D721Med (cell line): ENCODE results near the gene OXSR1.
"Not testable (repeated sequence)": the region's sequence is repeated elsewhere in the genome, so short reads cannot be mapped to it uniquely, and the experiment has no call there.

Experiments used
- DNase-seq: peaks from one replicate; pipeline ENCODE4 v3.0.0; 2011; ENCODE audit warnings: low spot score; ENCODE audit not compliant: insufficient read length
- FAIRE-seq: peaks from 2 replicates; lab custom pipeline; 2011; peaks lifted over from hg19 to GRCh38; lab: Jason Lieb, UNC
- TF ChIP-seq, protein P1 (sequence below): IDR thresholded peaks from 2 replicates; pipeline ENCODE4 v1.5.1; 2012; ENCODE audit warnings: mild to moderate bottlenecking, control low read depth; ENCODE audit not compliant: insufficient read depth; ENCODE audit errors: missing control alignments

The OXSR1 gene

GRCh38 chr3:38169027-38169317 lies 3.6 kb downstream of the OXSR1 start:
- TF ChIP-seq, protein P1, sequence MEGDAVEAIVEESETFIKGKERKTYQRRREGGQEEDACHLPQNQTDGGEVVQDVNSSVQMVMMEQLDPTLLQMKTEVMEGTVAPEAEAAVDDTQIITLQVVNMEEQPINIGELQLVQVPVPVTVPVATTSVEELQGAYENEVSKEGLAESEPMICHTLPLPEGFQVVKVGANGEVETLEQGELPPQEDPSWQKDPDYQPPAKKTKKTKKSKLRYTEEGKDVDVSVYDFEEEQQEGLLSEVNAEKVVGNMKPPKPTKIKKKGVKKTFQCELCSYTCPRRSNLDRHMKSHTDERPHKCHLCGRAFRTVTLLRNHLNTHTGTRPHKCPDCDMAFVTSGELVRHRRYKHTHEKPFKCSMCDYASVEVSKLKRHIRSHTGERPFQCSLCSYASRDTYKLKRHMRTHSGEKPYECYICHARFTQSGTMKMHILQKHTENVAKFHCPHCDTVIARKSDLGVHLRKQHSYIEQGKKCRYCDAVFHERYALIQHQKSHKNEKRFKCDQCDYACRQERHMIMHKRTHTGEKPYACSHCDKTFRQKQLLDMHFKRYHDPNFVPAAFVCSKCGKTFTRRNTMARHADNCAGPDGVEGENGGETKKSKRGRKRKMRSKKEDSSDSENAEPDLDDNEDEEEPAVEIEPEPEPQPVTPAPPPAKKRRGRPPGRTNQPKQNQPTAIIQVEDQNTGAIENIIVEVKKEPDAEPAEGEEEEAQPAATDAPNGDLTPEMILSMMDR = no peak
- FAIRE-seq = no peak
- DNase-seq = no peak

DNA sequence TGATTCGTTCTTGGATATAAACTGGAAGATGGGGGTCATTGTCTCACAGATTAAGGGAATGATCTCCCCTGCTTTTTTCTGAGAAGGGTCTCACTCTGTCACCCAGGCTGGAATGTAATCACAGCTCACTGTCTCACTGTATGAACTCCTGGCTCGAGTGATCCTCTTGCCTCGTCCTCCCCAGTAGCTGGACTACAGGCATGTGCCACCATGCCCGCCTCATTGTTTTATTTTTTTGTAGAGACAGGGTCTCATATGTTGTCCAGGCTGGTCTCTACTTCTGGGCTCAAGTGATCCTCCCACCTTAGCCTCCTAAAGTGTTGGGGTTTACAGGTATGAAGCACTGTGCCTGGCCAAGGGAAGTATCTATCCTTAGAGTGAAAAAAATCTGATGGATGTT lies 5.4 kb downstream of the OXSR1 start:
- DNase-seq = no peak
- FAIRE-seq = no peak
- TF ChIP-seq, protein P1 = no peak

DNA sequence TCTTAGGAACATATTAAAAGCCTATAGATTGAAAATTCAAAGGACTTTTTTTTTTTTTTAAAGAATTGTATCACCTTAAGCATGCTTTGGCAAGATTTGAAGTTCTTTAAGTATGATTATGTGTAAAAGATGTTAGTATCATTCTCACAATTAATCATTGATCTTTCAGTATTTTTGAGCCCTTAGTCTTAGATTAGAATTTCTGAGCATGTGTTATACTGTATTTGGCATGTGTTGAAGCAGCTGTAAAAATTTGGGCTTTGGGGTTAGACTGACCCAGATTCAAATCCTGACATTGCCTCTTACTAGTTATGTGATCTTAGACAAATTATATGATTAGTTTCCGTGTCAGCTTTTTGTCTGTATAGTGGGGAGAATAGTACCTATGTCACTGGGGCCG lies 6.3 kb downstream of the OXSR1 start:
- TF ChIP-seq, protein P1 = no peak
- DNase-seq = no peak
- no peak for FAIRE-seq

DNA sequence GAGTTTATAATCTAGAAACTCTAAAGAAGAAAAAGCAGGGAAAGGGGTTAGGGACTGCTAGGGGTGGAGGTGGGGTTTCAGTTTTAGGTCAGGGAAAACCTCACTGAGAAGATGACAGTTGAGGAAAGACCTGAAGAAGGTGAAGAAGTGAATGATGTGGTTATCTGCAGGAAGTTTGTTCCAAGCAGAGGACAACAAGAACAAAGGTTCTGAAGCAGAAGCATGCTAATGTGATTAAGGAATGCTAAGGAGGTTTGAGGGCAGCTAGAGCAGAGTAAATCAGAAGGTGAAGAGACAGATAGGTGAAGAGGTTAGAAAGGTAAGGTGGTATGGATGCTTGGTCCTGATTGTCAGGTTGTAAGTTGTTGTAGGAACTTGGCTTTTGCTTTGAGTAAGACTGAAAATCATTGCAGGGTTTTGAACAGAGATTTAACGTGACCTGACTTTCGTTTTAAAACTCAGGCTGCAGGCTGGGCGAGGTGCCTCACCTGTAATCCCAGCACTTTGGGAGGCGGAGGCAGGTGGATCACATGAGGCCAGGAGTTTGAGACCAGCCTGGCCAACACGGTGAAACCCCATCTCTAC lies 8.6 kb downstream of the OXSR1 start:
- TF ChIP-seq, protein P1 = no peak
- DNase-seq (no peak), FAIRE-seq (no peak)

DNA sequence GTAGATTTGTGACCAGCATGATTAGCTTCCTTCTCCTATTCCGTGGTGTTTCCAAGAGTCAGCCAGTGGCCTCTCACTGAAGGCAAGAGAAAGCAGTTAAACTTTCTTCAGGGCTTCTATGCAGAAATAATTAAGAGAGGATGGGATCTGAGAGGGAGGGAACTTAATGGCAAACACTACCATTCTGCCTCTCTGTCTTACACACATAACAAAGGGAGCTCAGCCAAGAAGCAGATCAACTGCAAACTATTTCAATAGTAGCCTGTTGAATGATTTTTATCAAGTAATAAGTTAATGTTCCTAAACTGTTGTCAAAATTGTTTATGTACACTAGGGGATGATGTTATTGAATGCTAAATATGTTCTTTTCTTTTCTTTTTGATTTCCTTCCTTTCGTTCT lies 11.8 kb downstream of the OXSR1 start:
- no peak for DNase-seq
- TF ChIP-seq, protein P1 = no peak
- FAIRE-seq = no peak

DNA sequence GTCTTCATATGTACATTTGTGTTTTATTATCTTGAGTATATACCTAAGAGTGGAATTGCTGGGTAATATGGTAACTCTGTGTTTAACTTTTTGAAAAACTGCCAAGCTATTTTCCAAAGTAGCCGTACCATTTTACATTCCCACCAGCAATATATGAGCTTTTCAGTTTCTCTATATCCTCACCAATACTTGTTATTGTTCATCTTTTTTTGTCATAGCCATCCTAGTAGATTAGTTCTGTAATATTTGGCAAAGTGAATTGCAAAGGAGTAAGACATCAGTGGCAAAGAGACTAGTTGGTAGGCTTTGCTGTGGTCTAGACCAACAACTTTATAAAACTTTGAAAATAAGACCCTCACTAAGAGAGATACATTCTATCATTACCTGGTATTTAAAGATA lies 21.4 kb downstream of the OXSR1 start:
- FAIRE-seq (no peak), DNase-seq (no peak)
- TF ChIP-seq, protein P1 = no peak

GRCh38 chr3:38190481-38190881 lies 25.1 kb downstream of the OXSR1 start:
- TF ChIP-seq, protein P1 = no peak
- FAIRE-seq = no peak
- DNase-seq = no peak

GRCh38 chr3:38202931-38203330 lies 37.6 kb downstream of the OXSR1 start:
- not testable (repeated sequence) for FAIRE-seq, DNase-seq
